Measurements from ENCODE around the gene MARF1.
"Not testable (repeated sequence)": the region's sequence is repeated elsewhere in the genome, so short reads cannot be mapped to it uniquely, and the experiment has no call there.

Gene MARF1

GRCh38 chr16:15654591-15654990, 11.6 kb upstream of the MARF1 start:
- no peak for DNase-seq (ENCODE audit: low read depth in 3 of 3)

GRCh38 chr16:15653227-15653626, 10.3 kb upstream of the MARF1 start:
- DNase-seq (ENCODE audit: low read depth in 3 of 3) = no peak

- no peak for DNase-seq (ENCODE audit: low read depth in 3 of 3)
These were observed 9.5 kb upstream of the MARF1 start for GRCh38 chr16:15652293-15653001.

- DNase-seq (ENCODE audit: low read depth in 3 of 3) = no peak
These were observed 7.8 kb upstream of the MARF1 start for GRCh38 chr16:15650698-15651171.

- DNase-seq (ENCODE audit: low read depth in 3 of 3) = peak; percentile 67 to 77 (median 72)
These were observed 7.2 kb upstream of the MARF1 start, which contains the start of gene NDE1 for GRCh38 chr16:15650019-15650697. TSS of gene NDE1 (plus strand) at chr16:15650245. CDS start at chr16:15664779, 14,534 bp downstream.

GRCh38 chr16:15649727-15650018, 6.7 kb upstream of the MARF1 start:
- no peak for DNase-seq (ENCODE audit: low read depth in 3 of 3)

- DNase-seq (ENCODE audit: low read depth in 3 of 3) = not testable (repeated sequence)
These were observed 6.4 kb upstream of the MARF1 start for GRCh38 chr16:15649311-15649710.

GRCh38 chr16:15648135-15648730, 5.3 kb upstream of the MARF1 start:
- no peak for DNase-seq (ENCODE audit: low read depth in 3 of 3)

GRCh38 chr16:15647294-15648014, 4.5 kb upstream of the MARF1 start:
- DNase-seq (ENCODE audit: low read depth in 3 of 3) = no peak

GRCh38 chr16:15646557-15647293, 3.8 kb upstream of the MARF1 start:
- DNase-seq (ENCODE audit: low read depth in 3 of 3) = not testable (repeated sequence)

GRCh38 chr16:15644962-15645465, 2.1 kb upstream of the MARF1 start:
- DNase-seq (ENCODE audit: low read depth in 3 of 3) = not testable (repeated sequence)

GRCh38 chr16:15644267-15644961, 1.5 kb upstream of the MARF1 start:
- no peak for DNase-seq (ENCODE audit: low read depth in 3 of 3)

GRCh38 chr16:15643946-15644250, 944 bp upstream of the MARF1 start:
- no peak for DNase-seq (ENCODE audit: low read depth in 3 of 3)

- peak in 2 of 3 experiments; percentile 38 to 63 for DNase-seq (ENCODE audit: low read depth in 3 of 3)
These were observed 352 bp downstream of the MARF1 start for GRCh38 chr16:15642557-15643047.

GRCh38 chr16:15641753-15642556, 999 bp downstream of the MARF1 start:
- no peak for DNase-seq (ENCODE audit: low read depth in 3 of 3)

- no peak for DNase-seq (ENCODE audit: low read depth in 3 of 3)
These were observed 2.0 kb downstream of the MARF1 start for GRCh38 chr16:15640966-15641365.

GRCh38 chr16:15639061-15639568, 3.8 kb downstream of the MARF1 start:
- DNase-seq (ENCODE audit: low read depth in 3 of 3) = no peak

GRCh38 chr16:15636392-15636873, 6.5 kb downstream of the MARF1 start:
- DNase-seq (ENCODE audit: low read depth in 3 of 3) = no peak

GRCh38 chr16:15635926-15636325, 7.0 kb downstream of the MARF1 start:
- no peak for DNase-seq (ENCODE audit: low read depth in 3 of 3)
